Tibial nerve (tissue), 4 donors: Measurements from ENCODE around the gene MRO.
A peak's percentile ranks its signal among the peaks of the same experiment; 100 is the strongest.

ENCODE experiments used
- CTCF ChIP-seq, 5 experiments: fragments of 200-600 bp in 3 of 5; fragments of 450-650 bp in 2 of 5; sonication (generic) in 3 of 5; IDR thresholded peaks; one replicate each; pipeline ENCODE4 v1.5.1; 2016 to 2019; ENCODE audit warnings: antibody characterized with exemption in 5 of 5, mild to moderate bottlenecking in 3 of 5, moderate library complexity in 2 of 5
- EP300 ChIP-seq, 2 donors: sonication (generic); formaldehyde crosslinking; IDR thresholded peaks; one replicate each; pipeline ENCODE4 v1.6.1; 2017; ENCODE audit warnings: antibody characterized with exemption in 2 of 2, mild to moderate bottlenecking in 1 of 2
- POLR2A ChIP-seq, 2 donors: fragments of 450-650 bp; IDR thresholded peaks; one replicate each; pipeline ENCODE4 v1.6.1; 2017; ENCODE audit warnings: antibody characterized with exemption in 2 of 2, mild to moderate bottlenecking in 2 of 2, moderate library complexity in 2 of 2

- TF ChIP-seq CTCF (IDR thresholded peaks at IDR 0.05): no peak
- no peak for TF ChIP-seq POLR2A (IDR thresholded peaks at IDR 0.05)
- TF ChIP-seq EP300 (IDR thresholded peaks at IDR 0.05): peak in 1 of 2 donors; percentile 38
These were observed 1.2 kb upstream of the MRO start for GRCh38 chr18:50820901-50821520.
